HL-60 (cell line): ENCODE measurements around the gene ELP2.
"Not testable (repeated sequence)": the region's sequence is repeated elsewhere in the genome, so short reads cannot be mapped to it uniquely, and the experiment has no call there.

Source experiments
- DNase-seq, 2 experiments: peaks; one replicate each; pipeline ENCODE4 v3.0.0-alpha.2; 2010 to 2020; ENCODE audit warnings: low read depth in 1 of 2, low spot score in 1 of 2
- H3K27ac ChIP-seq: fragments of 250-450 bp; sonication (Bioruptor Pico); replicated peaks from 2 replicates; pipeline ENCODE4 v1.5.1; 2020; ENCODE audit warnings: mild to moderate bottlenecking, moderate library complexity
- H3K27me3 ChIP-seq: fragments of 250-450 bp; sonication (Bioruptor Pico); 2 replicates; pipeline ENCODE4 v1.5.1; 2021; ENCODE audit warnings: mild to moderate bottlenecking, moderate library complexity; ENCODE audit not compliant: insufficient read depth, poor library complexity, severe bottlenecking
- H3K4me3 ChIP-seq: replicated peaks from 2 replicates; pipeline ENCODE4 v1.5.1; 2011; ENCODE audit warnings: mild to moderate bottlenecking, control low read depth, low read length; ENCODE audit not compliant: insufficient read depth
- CTCF ChIP-seq: IDR thresholded peaks from one replicate; pipeline ENCODE4 v1.5.1; 2011; ENCODE audit warnings: low read length, control low read depth, inconsistent platforms; ENCODE audit not compliant: insufficient read depth
- GABPA ChIP-seq: IDR thresholded peaks from 2 replicates; pipeline ENCODE4 v1.6.1; 2012; ENCODE audit warnings: low read depth
- POLR2AphosphoS5 ChIP-seq: IDR thresholded peaks from 2 replicates; pipeline ENCODE4 v1.6.1; 2012; ENCODE audit warnings: low read depth
- REST ChIP-seq: IDR thresholded peaks from 2 replicates; pipeline ENCODE4 v1.6.1; 2012; ENCODE audit warnings: low read depth; ENCODE audit not compliant: insufficient replicate concordance
- SPI1 ChIP-seq: IDR thresholded peaks from 2 replicates; pipeline ENCODE4 v1.6.1; 2012; ENCODE audit warnings: low read depth, mild to moderate bottlenecking, borderline replicate concordance

Gene ELP2

DNA sequence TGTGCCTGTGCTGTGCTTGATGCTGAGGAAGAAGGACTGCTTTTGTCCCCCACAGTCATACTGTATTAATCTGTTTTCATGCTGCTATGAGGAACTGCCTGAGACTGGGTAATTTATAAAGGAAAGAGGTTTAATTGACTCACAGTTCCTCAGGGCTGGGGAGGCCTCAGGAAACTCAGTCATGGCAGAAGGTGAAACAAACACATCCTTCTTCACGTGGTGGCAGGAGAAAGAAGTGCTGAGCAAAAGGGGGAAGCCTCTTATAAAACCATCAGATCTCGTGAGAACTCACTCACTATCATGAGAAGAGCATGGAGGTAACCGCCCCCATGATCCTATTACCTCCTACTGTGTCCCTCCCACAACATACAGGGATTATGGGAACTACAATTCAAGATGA, 38.6 kb downstream of the ELP2 start:
- H3K27me3 ChIP-seq, H3K27ac ChIP-seq, DNase-seq, H3K4me3 ChIP-seq: not testable (repeated sequence)

GRCh38 chr18:36169938-36170337, 40.2 kb downstream of the ELP2 start:
- H3K4me3 ChIP-seq, result no peak overlapping the region

DNA sequence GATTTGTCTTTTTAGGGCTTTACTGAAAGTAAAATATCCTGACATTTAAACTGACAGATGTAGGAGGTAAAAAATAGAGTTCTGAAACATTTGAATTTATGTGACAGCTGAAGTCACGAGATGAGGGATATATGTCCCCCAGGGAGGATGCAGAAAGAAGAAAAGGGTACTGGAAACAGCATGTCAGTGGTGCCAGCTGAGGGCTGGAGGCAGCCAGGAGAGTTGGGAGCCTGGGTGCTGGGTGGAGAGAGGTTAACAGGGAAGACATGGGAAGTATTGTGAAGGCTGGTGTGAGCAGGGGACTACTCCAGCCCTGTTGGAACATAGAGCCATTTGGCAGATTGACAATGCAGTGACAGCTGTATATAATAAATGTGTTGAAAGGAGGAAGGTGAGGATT, 45.8 kb downstream of the ELP2 start:
- TF ChIP-seq SPI1 (no peak), POLR2AphosphoS5 (no peak), GABPA (no peak), REST (no peak), CTCF (no peak)
- no peak overlapping the region for H3K27ac ChIP-seq
- H3K27me3 ChIP-seq, result no peaks in the 10 kb centered on the region
- no peak overlapping the region for H3K4me3 ChIP-seq
- DNase-seq, result no peak

More at GRCh38 chr18:36169938-36170337, 40.2 kb downstream of the ELP2 start:
- DNase-seq, result no peak
- Histone ChIP-seq H3K27ac (no peak overlapping the region), H3K27me3 (no peaks in the 10 kb centered on the region)
- no peak for TF ChIP-seq GABPA
- no peak for TF ChIP-seq SPI1
- TF ChIP-seq POLR2AphosphoS5, result no peak
- TF ChIP-seq CTCF, result no peak
- no peak for TF ChIP-seq REST

DNA sequence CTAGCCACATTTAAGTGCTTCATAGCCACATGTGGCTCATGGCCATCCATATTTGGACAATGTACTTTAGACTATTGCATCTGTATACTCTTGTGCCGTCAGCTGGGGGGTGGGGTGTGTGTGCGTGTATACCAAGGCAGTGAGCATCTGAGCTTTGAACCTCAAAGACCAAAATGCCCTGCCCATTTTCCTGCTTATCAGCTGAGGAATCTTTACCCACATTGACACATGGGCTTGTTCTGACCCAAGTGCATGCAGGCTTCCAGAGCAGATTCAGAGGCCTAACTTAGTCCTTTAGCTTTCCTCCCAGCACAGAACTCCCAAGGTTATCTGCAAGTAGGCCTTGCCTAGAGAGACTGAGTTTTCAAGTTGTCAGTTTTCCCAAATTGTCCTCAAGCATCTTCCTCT, 46.5 kb downstream of the ELP2 start:
- Histone ChIP-seq H3K4me3 (no peak overlapping the region), H3K27ac (no peak overlapping the region)
- TF ChIP-seq REST (no peak), CTCF (no peak), SPI1 (no peak), POLR2AphosphoS5 (no peak), GABPA (no peak)

More for the DNA sequence above, 46.5 kb downstream of the ELP2 start:
- DNase-seq, result no peak
- no peaks in the 10 kb centered on the region for H3K27me3 ChIP-seq
